Suprapubic skin (tissue), 4 donors: Measurements from ENCODE around the gene PDIA2.

Source experiments
- EP300 ChIP-seq: sonication (generic); formaldehyde crosslinking; IDR thresholded peaks from one replicate; pipeline ENCODE4 v1.6.1; 2017; ENCODE audit warnings: antibody characterized with exemption
- POLR2A ChIP-seq, 2 donors: fragments of 450-650 bp; IDR thresholded peaks; one replicate each; pipeline ENCODE4 v1.6.1; 2017; ENCODE audit warnings: antibody characterized with exemption in 2 of 2, mild to moderate bottlenecking in 2 of 2, moderate library complexity in 2 of 2
- POLR2AphosphoS5 ChIP-seq, 3 donors: sonication (generic); formaldehyde crosslinking; IDR thresholded peaks; one replicate each; pipeline ENCODE4 v1.6.1; 2017; ENCODE audit warnings: antibody characterized with exemption in 3 of 3
- TF ChIP-seq, protein P1 (sequence below), 2 donors: fragments of 200-600 bp in 1 of 2; fragments of 450-650 bp in 1 of 2; sonication (generic) in 1 of 2; IDR thresholded peaks; one replicate each; pipeline ENCODE4 v1.5.1; 2016 to 2019; ENCODE audit warnings: antibody characterized with exemption in 2 of 2, mild to moderate bottlenecking in 1 of 2, moderate library complexity in 1 of 2

DNA sequence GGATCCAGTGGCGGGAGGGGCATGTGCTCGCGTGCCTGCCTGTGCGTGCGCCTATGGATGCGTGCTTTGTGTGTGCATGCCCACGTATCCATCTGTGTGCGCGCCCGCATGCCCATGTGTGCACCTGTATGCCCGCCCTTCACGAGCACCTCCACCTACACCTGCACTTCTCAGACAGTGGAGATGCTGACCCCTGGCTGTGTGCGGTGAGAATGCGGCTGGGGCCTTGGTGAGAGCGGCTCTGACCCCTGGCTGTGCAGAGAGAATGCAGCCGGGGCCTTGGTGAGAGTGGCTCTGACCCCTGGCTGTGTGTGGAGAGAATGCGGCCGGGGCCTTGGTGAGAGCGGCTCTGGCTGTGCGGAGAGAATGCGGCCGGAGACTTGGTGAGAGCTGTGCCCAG is 35.7 kb downstream of the PDIA2 start:
- TF ChIP-seq, protein P1, sequence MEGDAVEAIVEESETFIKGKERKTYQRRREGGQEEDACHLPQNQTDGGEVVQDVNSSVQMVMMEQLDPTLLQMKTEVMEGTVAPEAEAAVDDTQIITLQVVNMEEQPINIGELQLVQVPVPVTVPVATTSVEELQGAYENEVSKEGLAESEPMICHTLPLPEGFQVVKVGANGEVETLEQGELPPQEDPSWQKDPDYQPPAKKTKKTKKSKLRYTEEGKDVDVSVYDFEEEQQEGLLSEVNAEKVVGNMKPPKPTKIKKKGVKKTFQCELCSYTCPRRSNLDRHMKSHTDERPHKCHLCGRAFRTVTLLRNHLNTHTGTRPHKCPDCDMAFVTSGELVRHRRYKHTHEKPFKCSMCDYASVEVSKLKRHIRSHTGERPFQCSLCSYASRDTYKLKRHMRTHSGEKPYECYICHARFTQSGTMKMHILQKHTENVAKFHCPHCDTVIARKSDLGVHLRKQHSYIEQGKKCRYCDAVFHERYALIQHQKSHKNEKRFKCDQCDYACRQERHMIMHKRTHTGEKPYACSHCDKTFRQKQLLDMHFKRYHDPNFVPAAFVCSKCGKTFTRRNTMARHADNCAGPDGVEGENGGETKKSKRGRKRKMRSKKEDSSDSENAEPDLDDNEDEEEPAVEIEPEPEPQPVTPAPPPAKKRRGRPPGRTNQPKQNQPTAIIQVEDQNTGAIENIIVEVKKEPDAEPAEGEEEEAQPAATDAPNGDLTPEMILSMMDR (IDR thresholded peaks at IDR 0.05), result no peak
- TF ChIP-seq EP300 (no peak), POLR2AphosphoS5 (IDR thresholded peaks at IDR 0.05) (no peak), POLR2A (IDR thresholded peaks at IDR 0.05) (no peak)
